Measurements from ENCODE around the gene CA4. TPM values are rescaled to one million over a fixed set of nuclear protein-coding genes. Genes with fewer than 3 reads are reported as not detected.

Gene CA4
- total RNA-seq, 2 donors from 2014 or later, result 1.5 to 3.0 TPM

GRCh38 chr17:60129164-60129563 lies 20.6 kb upstream of the CA4 start:
- WGBS, 2 experiments (ENCODE audit: insufficient coverage in 1 of 2, insufficient read length in 1 of 2), result 93% methylated on average over 4 of the region's 4 CpGs; no CpG with 5 or more reads in 1 of the 2 experiments
- TF ChIP-seq, protein P1, sequence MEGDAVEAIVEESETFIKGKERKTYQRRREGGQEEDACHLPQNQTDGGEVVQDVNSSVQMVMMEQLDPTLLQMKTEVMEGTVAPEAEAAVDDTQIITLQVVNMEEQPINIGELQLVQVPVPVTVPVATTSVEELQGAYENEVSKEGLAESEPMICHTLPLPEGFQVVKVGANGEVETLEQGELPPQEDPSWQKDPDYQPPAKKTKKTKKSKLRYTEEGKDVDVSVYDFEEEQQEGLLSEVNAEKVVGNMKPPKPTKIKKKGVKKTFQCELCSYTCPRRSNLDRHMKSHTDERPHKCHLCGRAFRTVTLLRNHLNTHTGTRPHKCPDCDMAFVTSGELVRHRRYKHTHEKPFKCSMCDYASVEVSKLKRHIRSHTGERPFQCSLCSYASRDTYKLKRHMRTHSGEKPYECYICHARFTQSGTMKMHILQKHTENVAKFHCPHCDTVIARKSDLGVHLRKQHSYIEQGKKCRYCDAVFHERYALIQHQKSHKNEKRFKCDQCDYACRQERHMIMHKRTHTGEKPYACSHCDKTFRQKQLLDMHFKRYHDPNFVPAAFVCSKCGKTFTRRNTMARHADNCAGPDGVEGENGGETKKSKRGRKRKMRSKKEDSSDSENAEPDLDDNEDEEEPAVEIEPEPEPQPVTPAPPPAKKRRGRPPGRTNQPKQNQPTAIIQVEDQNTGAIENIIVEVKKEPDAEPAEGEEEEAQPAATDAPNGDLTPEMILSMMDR (conservative IDR thresholded peaks at IDR 0.05), result no peak
- Histone ChIP-seq H3K36me3 (ENCODE audit: control insufficient read depth, insufficient read depth, low read length) (peaks cover 8% of the 10 kb centered on the region), H3K27me3 (ENCODE audit: control insufficient read depth, insufficient read depth, low read length, poor library complexity, severe bottlenecking) (no peaks in the 10 kb centered on the region), H3K27ac (ENCODE audit: low read depth, low read length) (no peak overlapping the region), H3K9me3 (ENCODE audit: control insufficient read depth, low read length) (no peaks in the 10 kb centered on the region), H3K4me1 (ENCODE audit: control insufficient read depth, insufficient read depth, low read length) (no peaks in the 10 kb centered on the region), H3K4me3 (ENCODE audit: low read length) (no peak overlapping the region), H3K9ac (ENCODE audit: extremely low read depth, low read length, poor library complexity, severe bottlenecking) (no peak overlapping the region)
- Mint-ChIP-seq H3K27ac (no peak overlapping the region), H3K4me1 (peaks cover 7% of the 10 kb centered on the region), H3K4me3 (no peak overlapping the region), H3K9me3 (no peaks in the 10 kb centered on the region), H3K36me3 (ENCODE audit: low read depth) (peaks cover 15% of the 10 kb centered on the region), H3K27me3 (ENCODE audit: insufficient read depth) (peaks cover 14% of the 10 kb centered on the region)
- DNase-seq, result no peak

GRCh38 chr17:60130466-60130865 lies 19.3 kb upstream of the CA4 start:
- no peak for DNase-seq
- Mint-ChIP-seq H3K27me3 (ENCODE audit: insufficient read depth) (peaks cover 21% of the 10 kb centered on the region), H3K36me3 (ENCODE audit: low read depth) (peaks cover 15% of the 10 kb centered on the region), H3K4me3 (no peak overlapping the region), H3K27ac (no peak overlapping the region), H3K4me1 (peaks cover 14% of the 10 kb centered on the region), H3K9me3 (no peaks in the 10 kb centered on the region)
- no peak overlapping the region for H3K9ac ChIP-seq (ENCODE audit: extremely low read depth, low read length, poor library complexity, severe bottlenecking)
- H3K4me3 ChIP-seq (ENCODE audit: low read length), result no peak overlapping the region
- H3K4me1 ChIP-seq (ENCODE audit: control insufficient read depth, insufficient read depth, low read length), result no peaks in the 10 kb centered on the region
- no peaks in the 10 kb centered on the region for H3K27me3 ChIP-seq (ENCODE audit: control insufficient read depth, insufficient read depth, low read length, poor library complexity, severe bottlenecking)
- H3K36me3 ChIP-seq (ENCODE audit: control insufficient read depth, insufficient read depth, low read length), result peaks cover 8% of the 10 kb centered on the region
- 100% methylated on average over 2 of the region's 3 CpGs; no CpG with 5 or more reads in 1 of the 2 experiments for WGBS, 2 experiments (ENCODE audit: insufficient coverage in 1 of 2, insufficient read length in 1 of 2)
- TF ChIP-seq, protein P1 (conservative IDR thresholded peaks at IDR 0.05), result no peak
- no peaks in the 10 kb centered on the region for H3K9me3 ChIP-seq (ENCODE audit: control insufficient read depth, low read length)
- H3K27ac ChIP-seq (ENCODE audit: low read depth, low read length), result no peak overlapping the region

DNA sequence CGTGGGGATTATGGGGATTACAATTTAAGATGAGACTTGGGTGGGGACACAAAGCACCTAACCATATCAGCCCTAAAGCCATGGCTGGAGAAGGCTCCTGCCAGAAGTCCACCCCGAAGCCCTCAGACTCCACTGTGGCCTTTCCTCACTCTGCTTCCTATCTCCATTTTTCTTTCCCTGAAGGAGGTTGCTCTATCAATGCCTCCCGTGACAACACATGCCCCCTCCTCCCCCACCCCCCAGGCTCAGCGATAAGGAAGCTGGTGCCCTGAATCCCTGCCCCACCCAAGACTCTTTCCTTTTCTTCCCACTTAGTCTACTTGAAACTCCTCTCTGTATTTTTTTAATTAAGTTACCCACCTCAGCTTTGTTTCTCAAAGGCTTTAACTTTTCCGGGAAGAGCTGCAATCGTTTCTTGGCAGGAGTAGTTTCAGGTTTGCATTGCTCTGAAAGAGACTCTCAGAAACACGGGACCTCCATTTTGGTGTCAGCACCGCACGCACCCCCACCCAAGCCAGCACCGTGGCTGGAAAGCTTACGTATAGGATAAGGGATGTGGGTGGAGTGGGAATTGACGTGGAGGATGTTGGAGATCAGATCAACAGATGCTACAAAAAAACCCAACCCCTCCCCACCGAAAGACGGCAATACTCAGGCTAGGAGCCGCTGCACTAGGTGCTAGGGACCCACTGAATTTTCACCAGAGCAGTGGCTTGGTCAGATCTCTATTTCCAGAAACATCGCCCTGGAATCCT lies 15.2 kb upstream of the CA4 start:
- peaks cover 8% of the 10 kb centered on the region for H3K36me3 ChIP-seq (ENCODE audit: control insufficient read depth, insufficient read depth, low read length)
- peaks cover 15% of the 10 kb centered on the region for H3K36me3 Mint-ChIP-seq (ENCODE audit: low read depth)
- H3K4me3 Mint-ChIP-seq, result peak overlapping the region; percentile 75
- peak overlapping the region; percentile 94 for H3K4me3 ChIP-seq (ENCODE audit: low read length)
- peak; percentile 39 for DNase-seq
- TF ChIP-seq, protein P1 (conservative IDR thresholded peaks at IDR 0.05), result no peak
- peaks cover 3% of the 10 kb centered on the region for H3K9me3 Mint-ChIP-seq
- no peaks in the 10 kb centered on the region for H3K9me3 ChIP-seq (ENCODE audit: control insufficient read depth, low read length)
- peaks cover 10% of the 10 kb centered on the region for H3K4me1 Mint-ChIP-seq
- no peak overlapping the region for H3K27ac Mint-ChIP-seq
- H3K27ac ChIP-seq (ENCODE audit: low read depth, low read length), result no peak overlapping the region
- H3K9ac ChIP-seq (ENCODE audit: extremely low read depth, low read length, poor library complexity, severe bottlenecking), result peak overlapping the region; percentile 54
- WGBS, 2 experiments (ENCODE audit: insufficient coverage in 1 of 2, insufficient read length in 1 of 2), result 11 to 18% methylated on average over 5 to 16 of the region's 16 CpGs
- H3K4me1 ChIP-seq (ENCODE audit: control insufficient read depth, insufficient read depth, low read length), result no peaks in the 10 kb centered on the region
- peaks cover 38% of the 10 kb centered on the region for H3K27me3 ChIP-seq (ENCODE audit: control insufficient read depth, insufficient read depth, low read length, poor library complexity, severe bottlenecking)
- peaks cover 48% of the 10 kb centered on the region for H3K27me3 Mint-ChIP-seq (ENCODE audit: insufficient read depth)

Measured in endodermal cell (in vitro differentiated cells).